ENCODE results near the gene TJP3.

The TJP3 gene

GRCh38 chr19:3768748-3769099 is 60.5 kb downstream of the TJP3 start:
- DNase-seq (ENCODE audit: low read depth), result no peak

- DNase-seq (ENCODE audit: low read depth), result no peak
These were observed 61.3 kb downstream of the TJP3 start for GRCh38 chr19:3769494-3769893.

- no peak for DNase-seq (ENCODE audit: low read depth)
These were observed 62.2 kb downstream of the TJP3 start for GRCh38 chr19:3770136-3770999.

- no peak for DNase-seq (ENCODE audit: low read depth)
These were observed 63.1 kb downstream of the TJP3 start for GRCh38 chr19:3771000-3771905.

GRCh38 chr19:3771906-3772455 is 63.8 kb downstream of the TJP3 start, which contains the start of gene RAX2:
RAX2 (minus strand) TSS chr19:3772228; CDS start chr19:3771742, 486 bp downstream.
- no peak for DNase-seq (ENCODE audit: low read depth)

DNA sequence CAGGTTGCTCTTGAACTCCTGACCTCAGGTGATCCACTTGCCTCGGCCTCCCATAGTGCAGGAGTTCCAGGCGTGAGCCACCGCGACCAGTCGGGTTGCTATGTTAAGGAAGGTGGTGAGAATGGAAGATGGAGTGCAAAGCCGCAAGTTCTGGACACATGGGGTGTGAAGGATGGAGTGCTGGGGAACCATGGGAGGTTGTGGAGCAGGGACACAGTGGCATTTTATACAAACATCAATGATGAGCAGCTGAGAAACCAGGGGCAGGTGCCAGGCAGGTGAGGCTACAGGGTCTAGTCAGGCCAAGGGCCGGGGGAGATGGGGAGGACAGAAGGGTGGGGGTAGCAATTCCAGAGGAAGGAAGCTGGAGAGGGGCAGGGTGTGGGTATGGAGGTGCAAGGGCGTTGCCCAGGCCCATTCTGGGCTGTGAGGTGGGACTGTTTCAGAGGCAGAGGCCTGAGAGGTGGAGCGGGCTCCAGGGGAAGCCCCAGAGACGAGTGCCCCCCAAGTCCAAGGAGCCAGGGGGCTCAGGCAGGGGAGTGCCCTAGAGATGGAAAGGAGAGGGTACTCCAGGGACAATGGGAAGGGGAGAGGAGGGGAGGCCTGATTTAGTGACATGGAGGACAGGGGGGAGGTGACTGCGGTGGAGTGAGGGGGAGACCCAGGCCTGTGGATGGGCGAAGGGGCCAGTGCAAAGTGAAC is 65.8 kb downstream of the TJP3 start:
- DNase-seq (ENCODE audit: low read depth), result no peak

GRCh38 chr19:3774621-3775373 is 66.6 kb downstream of the TJP3 start:
- no peak for DNase-seq (ENCODE audit: low read depth)

- DNase-seq (ENCODE audit: low read depth), result no peak
These were observed 67.2 kb downstream of the TJP3 start for GRCh38 chr19:3775374-3775711.

- no peak for DNase-seq (ENCODE audit: low read depth)
These were observed 67.6 kb downstream of the TJP3 start for GRCh38 chr19:3775831-3776230.

GRCh38 chr19:3776479-3777040 is 68.4 kb downstream of the TJP3 start:
- no peak for DNase-seq (ENCODE audit: low read depth)

DNA sequence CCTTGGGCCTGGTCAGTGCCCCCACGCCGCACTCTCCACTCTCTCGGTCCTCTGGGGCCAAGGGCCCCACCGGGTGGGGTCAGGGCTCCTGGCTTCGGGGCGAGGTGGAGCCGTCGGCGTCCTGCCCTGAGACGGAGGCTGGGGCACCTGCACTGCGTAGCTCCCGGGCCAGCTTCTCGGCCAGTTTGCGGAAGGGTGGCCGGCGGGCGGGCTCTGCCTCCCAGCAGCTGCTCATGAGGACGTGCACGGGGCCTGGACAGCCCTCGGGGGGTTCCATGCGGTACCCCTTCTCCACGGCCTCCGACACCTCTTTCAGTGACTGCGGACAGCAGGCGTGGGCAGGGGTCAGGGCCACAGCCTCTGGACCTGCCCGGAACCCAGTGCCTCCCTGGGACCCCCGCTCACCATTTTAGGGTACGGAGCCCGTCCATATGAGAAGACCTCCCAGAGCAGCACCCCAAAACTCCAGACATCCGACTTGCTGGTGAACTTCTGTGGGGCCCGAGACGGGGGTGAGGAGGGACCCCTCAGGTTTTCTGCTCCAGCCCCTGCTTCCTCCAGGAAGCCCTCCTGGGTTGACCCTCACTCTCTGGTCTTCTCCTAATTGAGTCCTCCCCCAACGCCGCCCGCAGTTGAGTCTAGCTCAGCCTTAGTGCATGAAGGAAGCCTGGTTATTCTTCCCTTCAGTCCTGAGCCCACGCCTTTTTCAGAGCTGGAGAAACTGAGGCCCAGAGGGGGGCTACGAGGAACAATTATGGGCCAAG is 70.1 kb downstream of the TJP3 start:
- no peak for DNase-seq (ENCODE audit: low read depth)

GRCh38 chr19:3778899-3779723 is 70.9 kb downstream of the TJP3 start:
- DNase-seq (ENCODE audit: low read depth), result no peak

- DNase-seq (ENCODE audit: low read depth), result no peak
These were observed 72.7 kb downstream of the TJP3 start for GRCh38 chr19:3780786-3781304.

- DNase-seq (ENCODE audit: low read depth), result no peak
These were observed 73.4 kb downstream of the TJP3 start for GRCh38 chr19:3781603-3782002.

DNA sequence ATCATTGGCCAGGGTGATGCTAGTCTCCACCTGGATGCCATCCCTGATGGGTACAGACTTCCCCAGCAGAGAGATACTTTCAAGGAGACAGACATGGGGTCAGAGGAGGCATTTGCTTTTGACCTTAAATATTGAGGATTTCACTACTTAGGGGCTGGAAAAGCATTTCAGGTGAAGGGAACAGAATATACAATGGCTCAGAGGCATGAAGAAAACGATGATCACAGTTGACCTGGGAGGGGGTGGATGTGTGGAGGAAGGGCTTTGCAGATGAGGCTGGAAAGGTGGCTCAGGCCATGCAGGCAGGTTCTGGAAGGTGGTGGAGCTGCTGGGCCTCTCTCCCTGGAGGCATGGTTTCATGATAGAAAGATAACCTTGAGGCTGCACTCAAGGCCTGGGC is 74.1 kb downstream of the TJP3 start:
- DNase-seq (ENCODE audit: low read depth), result no peak

DNA sequence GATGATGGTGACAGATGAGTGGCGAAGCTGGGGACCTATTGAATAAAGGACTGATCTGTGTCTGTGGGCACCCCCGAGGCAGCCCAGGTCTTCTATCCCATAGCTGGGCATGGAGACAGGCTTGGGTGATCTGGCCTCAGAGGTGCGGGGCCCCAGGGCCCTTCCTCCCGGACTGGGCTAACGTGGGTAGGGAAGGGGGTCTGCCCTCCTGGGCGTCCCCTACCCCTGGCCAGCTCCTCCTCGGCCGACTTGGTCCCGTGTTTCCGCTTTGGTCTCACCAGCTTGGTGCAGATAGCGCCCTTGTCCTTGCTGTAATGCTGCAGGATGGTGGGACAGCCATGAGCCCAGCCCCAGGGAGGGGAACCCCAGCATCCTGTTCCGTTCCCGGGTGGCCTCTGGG is 74.7 kb downstream of the TJP3 start:
- no peak for DNase-seq (ENCODE audit: low read depth)

DNA sequence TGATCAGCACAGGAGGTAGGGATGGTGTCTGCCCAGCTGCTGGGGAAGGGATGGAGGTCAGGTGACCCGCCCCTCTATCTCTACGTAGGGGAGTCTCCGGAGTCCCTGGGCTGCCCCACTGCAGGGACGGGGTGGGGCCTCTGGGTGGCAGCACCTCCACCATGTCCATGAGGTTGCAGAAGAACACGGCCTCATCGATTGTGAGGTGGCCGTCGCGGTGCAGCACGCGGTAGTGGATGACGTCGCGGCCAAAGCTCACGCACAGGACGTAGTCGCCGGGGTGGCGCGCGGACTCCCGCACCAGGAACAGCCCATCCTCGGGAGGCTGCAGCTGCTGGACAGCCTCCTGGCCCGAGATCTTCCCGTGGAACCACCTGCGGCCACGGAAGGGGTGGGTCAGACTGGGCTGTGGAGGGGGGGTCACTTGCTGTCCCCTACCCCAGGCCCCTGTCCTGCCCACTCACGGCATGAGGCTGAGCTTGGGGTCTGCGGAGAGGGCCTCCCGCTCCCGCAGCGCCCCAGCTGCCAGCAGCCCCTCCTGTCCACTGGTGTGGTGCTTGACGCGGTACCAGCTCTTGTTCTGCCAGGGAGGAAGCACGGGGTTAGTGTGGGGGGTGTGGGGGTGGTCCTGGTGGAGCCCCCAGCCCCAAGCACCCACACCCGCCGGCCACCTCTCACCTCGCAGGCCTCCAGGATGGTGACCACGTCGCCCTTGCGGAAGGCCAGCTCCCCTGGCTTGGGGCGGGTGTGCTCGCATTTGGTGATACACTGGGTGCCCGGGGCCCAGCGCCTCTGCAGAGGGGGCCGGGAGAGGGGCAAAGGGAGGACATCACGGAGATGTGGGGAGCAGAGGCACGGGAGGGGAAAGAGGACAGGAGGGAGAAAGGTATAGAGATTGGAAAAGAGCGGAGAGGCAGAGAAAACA is 75.7 kb downstream of the TJP3 start:
- DNase-seq (ENCODE audit: low read depth), result no peak

All from activated T-helper 1 cell treated with Interleukin-2 at 50 U/mL for 16 hours (primary cell).